ENCODE data around the gene COLEC12. TPM values are rescaled to one million over a fixed set of nuclear protein-coding genes. Genes with fewer than 3 reads are reported as not detected.
A peak's percentile ranks its signal among the peaks of the same experiment; 100 is the strongest.

The COLEC12 gene
- 0.25 TPM for polyA plus RNA-seq (2013)

- H3K9me3 ChIP-seq (ENCODE audit: control extremely low read depth in 1 of 5, control insufficient read depth in 4 of 5, insufficient read depth in 2 of 5, low read depth in 1 of 5, low read length in 4 of 5), result no peaks in the 10 kb centered on the region
- ChIA-PET POLR2A (no interaction called here), CTCF (interaction anchor here (1.0 kb wide), 1 partner anchor 113 kb away, joined by 3 read pairs; no protein-coding TSS in a partner anchor)
- WGBS (ENCODE audit: insufficient coverage), result 3% methylated on average over 53 of the region's 75 CpGs
- peak in 2 of 3 donors; percentile 41 to 55 for DNase-seq
- no peaks in the 10 kb centered on the region for H3K36me3 ChIP-seq (ENCODE audit: control insufficient read depth in 4 of 4, insufficient read depth in 4 of 4, low read length in 3 of 4)
- peaks cover 5 to 23% (median 21%) of the 10 kb centered on the region in 4 experiments for H3K4me1 ChIP-seq (ENCODE audit: control extremely low read depth in 1 of 4, control insufficient read depth in 4 of 4, insufficient read depth in 4 of 4, low read length in 3 of 4)
- H3K4me3 ChIP-seq (ENCODE audit: control insufficient read depth in 1 of 7, extremely low read depth in 1 of 7, insufficient read depth in 4 of 7, low read depth in 2 of 7, low read length in 6 of 7), result peak within 1 kb of the TSS; percentile 27 to 73 (median 54)
- H3K27me3 ChIP-seq (replicated peaks in 2 of 5; ENCODE audit: control insufficient read depth in 4 of 5, insufficient read depth in 5 of 5, low read length in 4 of 5), result peaks cover 11 to 42% (median 18%) of the 10 kb centered on the region in 5 experiments
- H3K27ac ChIP-seq (ENCODE audit: insufficient read depth in 1 of 2, low read depth in 1 of 2, low read length in 2 of 2, poor library complexity in 1 of 2, severe bottlenecking in 2 of 2), result no peak within 1 kb of the TSS
Observed at GRCh38 chr18:500632-501405, at the start of gene COLEC12. Gene COLEC12 (minus strand): TSS chr18:500701. CDS start chr18:500514, 187 bp downstream.

GRCh38 chr18:549967-550366, 49.5 kb upstream of the COLEC12 start:
- Histone ChIP-seq H3K27me3 (replicated peaks in 2 of 5; ENCODE audit: control insufficient read depth in 4 of 5, insufficient read depth in 5 of 5, low read length in 4 of 5) (no peaks in the 10 kb centered on the region), H3K27ac (ENCODE audit: insufficient read depth in 1 of 2, low read depth in 1 of 2, low read length in 2 of 2, poor library complexity in 1 of 2, severe bottlenecking in 2 of 2) (no peak overlapping the region), H3K4me3 (ENCODE audit: control insufficient read depth in 1 of 7, extremely low read depth in 1 of 7, insufficient read depth in 4 of 7, low read depth in 2 of 7, low read length in 6 of 7) (no peak overlapping the region), H3K9me3 (ENCODE audit: control extremely low read depth in 1 of 5, control insufficient read depth in 4 of 5, insufficient read depth in 2 of 5, low read depth in 1 of 5, low read length in 4 of 5) (peaks cover 0 to 2% (median 0%) of the 10 kb centered on the region in 5 experiments), H3K4me1 (ENCODE audit: control extremely low read depth in 1 of 4, control insufficient read depth in 4 of 4, insufficient read depth in 4 of 4, low read length in 3 of 4) (no peaks in the 10 kb centered on the region), H3K36me3 (ENCODE audit: control insufficient read depth in 4 of 4, insufficient read depth in 4 of 4, low read length in 3 of 4) (no peaks in the 10 kb centered on the region)
- ChIA-PET POLR2A (no interaction called here), CTCF (no interaction called here)
- 67% methylated on average over 3 of the region's 3 CpGs for WGBS (ENCODE audit: insufficient coverage)
- no peak for DNase-seq

- no peak overlapping the region for H3K27ac ChIP-seq (ENCODE audit: insufficient read depth in 1 of 2, low read depth in 1 of 2, low read length in 2 of 2, poor library complexity in 1 of 2, severe bottlenecking in 2 of 2)
- H3K4me1 ChIP-seq (ENCODE audit: control extremely low read depth in 1 of 4, control insufficient read depth in 4 of 4, insufficient read depth in 4 of 4, low read length in 3 of 4), result no peaks in the 10 kb centered on the region
- H3K9me3 ChIP-seq (ENCODE audit: control extremely low read depth in 1 of 5, control insufficient read depth in 4 of 5, insufficient read depth in 2 of 5, low read depth in 1 of 5, low read length in 4 of 5), result no peaks in the 10 kb centered on the region
- no peak for DNase-seq
- POLR2A ChIA-PET, result no interaction called here
- no peaks in the 10 kb centered on the region for H3K27me3 ChIP-seq (replicated peaks in 2 of 5; ENCODE audit: control insufficient read depth in 4 of 5, insufficient read depth in 5 of 5, low read length in 4 of 5)
- H3K36me3 ChIP-seq (ENCODE audit: control insufficient read depth in 4 of 4, insufficient read depth in 4 of 4, low read length in 3 of 4), result no peaks in the 10 kb centered on the region
- 100% methylated on average over 1 of the region's 4 CpGs for WGBS (ENCODE audit: insufficient coverage)
- no peak overlapping the region for H3K4me3 ChIP-seq (ENCODE audit: control insufficient read depth in 1 of 7, extremely low read depth in 1 of 7, insufficient read depth in 4 of 7, low read depth in 2 of 7, low read length in 6 of 7)
- CTCF ChIA-PET, result no interaction called here
Observed at GRCh38 chr18:543447-544078, 43.1 kb upstream of the COLEC12 start.

GRCh38 chr18:533995-534601, 33.6 kb upstream of the COLEC12 start:
- no peak for DNase-seq
- H3K36me3 ChIP-seq (ENCODE audit: control insufficient read depth in 4 of 4, insufficient read depth in 4 of 4, low read length in 3 of 4), result no peaks in the 10 kb centered on the region
- H3K4me1 ChIP-seq (ENCODE audit: control extremely low read depth in 1 of 4, control insufficient read depth in 4 of 4, insufficient read depth in 4 of 4, low read length in 3 of 4), result no peaks in the 10 kb centered on the region
- 100% methylated on average over 2 of the region's 6 CpGs for WGBS (ENCODE audit: insufficient coverage)
- no peaks in the 10 kb centered on the region for H3K9me3 ChIP-seq (ENCODE audit: control extremely low read depth in 1 of 5, control insufficient read depth in 4 of 5, insufficient read depth in 2 of 5, low read depth in 1 of 5, low read length in 4 of 5)
- no peak overlapping the region for H3K4me3 ChIP-seq (ENCODE audit: control insufficient read depth in 1 of 7, extremely low read depth in 1 of 7, insufficient read depth in 4 of 7, low read depth in 2 of 7, low read length in 6 of 7)
- ChIA-PET CTCF (no interaction called here), POLR2A (no interaction called here)
- no peak overlapping the region for H3K27ac ChIP-seq (ENCODE audit: insufficient read depth in 1 of 2, low read depth in 1 of 2, low read length in 2 of 2, poor library complexity in 1 of 2, severe bottlenecking in 2 of 2)
- H3K27me3 ChIP-seq (replicated peaks in 2 of 5; ENCODE audit: control insufficient read depth in 4 of 5, insufficient read depth in 5 of 5, low read length in 4 of 5), result no peaks in the 10 kb centered on the region

GRCh38 chr18:532632-533031, 32.1 kb upstream of the COLEC12 start:
- H3K27ac ChIP-seq (ENCODE audit: insufficient read depth in 1 of 2, low read depth in 1 of 2, low read length in 2 of 2, poor library complexity in 1 of 2, severe bottlenecking in 2 of 2), result no peak overlapping the region
- no peaks in the 10 kb centered on the region for H3K4me1 ChIP-seq (ENCODE audit: control extremely low read depth in 1 of 4, control insufficient read depth in 4 of 4, insufficient read depth in 4 of 4, low read length in 3 of 4)
- DNase-seq, result no peak
- POLR2A ChIA-PET, result no interaction called here
- no peak overlapping the region for H3K4me3 ChIP-seq (ENCODE audit: control insufficient read depth in 1 of 7, extremely low read depth in 1 of 7, insufficient read depth in 4 of 7, low read depth in 2 of 7, low read length in 6 of 7)
- H3K9me3 ChIP-seq (ENCODE audit: control extremely low read depth in 1 of 5, control insufficient read depth in 4 of 5, insufficient read depth in 2 of 5, low read depth in 1 of 5, low read length in 4 of 5), result no peaks in the 10 kb centered on the region
- CTCF ChIA-PET, result no interaction called here
- no peaks in the 10 kb centered on the region for H3K36me3 ChIP-seq (ENCODE audit: control insufficient read depth in 4 of 4, insufficient read depth in 4 of 4, low read length in 3 of 4)
- no peaks in the 10 kb centered on the region for H3K27me3 ChIP-seq (replicated peaks in 2 of 5; ENCODE audit: control insufficient read depth in 4 of 5, insufficient read depth in 5 of 5, low read length in 4 of 5)

GRCh38 chr18:532018-532417, 31.5 kb upstream of the COLEC12 start:
- Histone ChIP-seq H3K27me3 (replicated peaks in 2 of 5; ENCODE audit: control insufficient read depth in 4 of 5, insufficient read depth in 5 of 5, low read length in 4 of 5) (no peaks in the 10 kb centered on the region), H3K4me1 (ENCODE audit: control extremely low read depth in 1 of 4, control insufficient read depth in 4 of 4, insufficient read depth in 4 of 4, low read length in 3 of 4) (no peaks in the 10 kb centered on the region), H3K36me3 (ENCODE audit: control insufficient read depth in 4 of 4, insufficient read depth in 4 of 4, low read length in 3 of 4) (no peaks in the 10 kb centered on the region), H3K9me3 (ENCODE audit: control extremely low read depth in 1 of 5, control insufficient read depth in 4 of 5, insufficient read depth in 2 of 5, low read depth in 1 of 5, low read length in 4 of 5) (no peaks in the 10 kb centered on the region), H3K27ac (ENCODE audit: insufficient read depth in 1 of 2, low read depth in 1 of 2, low read length in 2 of 2, poor library complexity in 1 of 2, severe bottlenecking in 2 of 2) (no peak overlapping the region), H3K4me3 (ENCODE audit: control insufficient read depth in 1 of 7, extremely low read depth in 1 of 7, insufficient read depth in 4 of 7, low read depth in 2 of 7, low read length in 6 of 7) (no peak overlapping the region)
- no peak for DNase-seq
- ChIA-PET CTCF (no interaction called here), POLR2A (no interaction called here)
- 90% methylated on average over 4 of the region's 4 CpGs for WGBS (ENCODE audit: insufficient coverage)

- Histone ChIP-seq H3K4me3 (ENCODE audit: control insufficient read depth in 1 of 7, extremely low read depth in 1 of 7, insufficient read depth in 4 of 7, low read depth in 2 of 7, low read length in 6 of 7) (no peak overlapping the region), H3K27ac (ENCODE audit: insufficient read depth in 1 of 2, low read depth in 1 of 2, low read length in 2 of 2, poor library complexity in 1 of 2, severe bottlenecking in 2 of 2) (no peak overlapping the region), H3K27me3 (replicated peaks in 2 of 5; ENCODE audit: control insufficient read depth in 4 of 5, insufficient read depth in 5 of 5, low read length in 4 of 5) (no peaks in the 10 kb centered on the region), H3K4me1 (ENCODE audit: control extremely low read depth in 1 of 4, control insufficient read depth in 4 of 4, insufficient read depth in 4 of 4, low read length in 3 of 4) (peaks cover 0 to 5% (median 1%) of the 10 kb centered on the region in 4 experiments), H3K36me3 (ENCODE audit: control insufficient read depth in 4 of 4, insufficient read depth in 4 of 4, low read length in 3 of 4) (no peaks in the 10 kb centered on the region), H3K9me3 (ENCODE audit: control extremely low read depth in 1 of 5, control insufficient read depth in 4 of 5, insufficient read depth in 2 of 5, low read depth in 1 of 5, low read length in 4 of 5) (no peaks in the 10 kb centered on the region)
- CTCF ChIA-PET, result no interaction called here
- DNase-seq, result no peak
- POLR2A ChIA-PET, result no interaction called here
- WGBS (ENCODE audit: insufficient coverage), result no CpG with 5 or more reads among the region's 1 CpG
Observed at GRCh38 chr18:527146-527545, 26.6 kb upstream of the COLEC12 start.

Data from common myeloid progenitor, CD34-positive (primary cell).